ENCODE data around the gene ACKR3.

The ACKR3 gene

DNA sequence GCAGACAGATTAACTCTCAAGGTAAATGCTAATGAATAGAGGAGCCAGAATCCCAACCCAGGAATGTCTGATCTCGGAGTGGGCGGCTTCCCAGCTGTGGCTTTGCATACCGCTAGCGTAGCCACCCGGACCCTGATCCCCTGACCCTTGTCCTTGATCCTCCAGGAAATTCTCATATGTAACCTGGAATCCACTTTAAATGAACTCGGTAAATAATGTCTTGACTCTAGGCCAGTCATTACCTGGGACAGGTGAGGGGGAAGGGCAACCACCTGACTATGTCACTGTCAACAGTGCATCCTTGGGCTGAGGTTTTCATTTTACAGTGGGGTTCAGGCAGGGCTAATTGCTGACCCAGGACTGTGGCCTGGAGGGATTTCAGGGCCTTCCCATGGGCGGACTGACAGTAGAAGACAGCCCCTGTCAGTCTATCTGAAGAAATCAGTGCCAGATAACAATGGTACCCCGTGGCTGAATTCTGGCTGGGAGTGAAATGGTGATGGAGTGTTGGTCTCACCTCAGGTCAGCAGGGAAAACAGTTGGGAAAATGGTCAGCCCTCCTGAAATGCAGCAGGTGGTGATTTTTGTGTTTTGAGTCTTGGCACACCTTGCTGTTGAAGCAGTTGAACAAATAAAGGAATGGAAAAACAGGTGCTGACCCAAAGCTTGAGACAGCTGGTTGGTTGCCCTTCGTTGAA lies 9.6 kb downstream of the ACKR3 start:
- no peak overlapping the region for H2BK120ac ChIP-seq (ENCODE audit: low read depth, low read length)
- H2BK5ac ChIP-seq (ENCODE audit: low read length) = no peak overlapping the region
- peak overlapping the region; percentile 9 for H3K4ac ChIP-seq (ENCODE audit: low read depth, low read length)
- no peak overlapping the region for H3K9ac ChIP-seq (ENCODE audit: low read length)
- no peak overlapping the region for H4K5ac ChIP-seq (ENCODE audit: low read length)
- no peak overlapping the region for H3K4me2 ChIP-seq (ENCODE audit: low read length)
- H3K23ac ChIP-seq (ENCODE audit: low read length) = no peak overlapping the region
- peak overlapping the region; percentile 3 for H3K56ac ChIP-seq (ENCODE audit: low read length)
- H3K4me1 ChIP-seq (ENCODE audit: control insufficient read depth, low read depth, low read length) = peaks cover 5% of the 10 kb centered on the region
- H3K27ac ChIP-seq (ENCODE audit: low read depth, low read length) = no peak overlapping the region
- peaks cover 3% of the 10 kb centered on the region for H3K36me3 ChIP-seq (ENCODE audit: control insufficient read depth, insufficient read depth, low read length)
- H2BK15ac ChIP-seq (replicated peaks; ENCODE audit: low read depth) = no peak overlapping the region
- no CpG with 5 or more reads among the region's 9 CpGs for WGBS (ENCODE audit: extremely low coverage, insufficient coverage, low lambda C conversion rate)
- H3K79me2 ChIP-seq (ENCODE audit: control insufficient read depth, insufficient read depth, low read length) = no peaks in the 10 kb centered on the region
- DNase-seq = peak; percentile 51
- H3K27me3 ChIP-seq (ENCODE audit: insufficient read depth, low read length, poor library complexity) = no peaks in the 10 kb centered on the region
- no peak overlapping the region for H3K18ac ChIP-seq (ENCODE audit: low read length)
- no peak overlapping the region for H3K4me3 ChIP-seq (ENCODE audit: low read length)
- H2AK5ac ChIP-seq (ENCODE audit: low read length) = no peak overlapping the region
- H3K79me1 ChIP-seq (ENCODE audit: low read length) = no peaks in the 10 kb centered on the region
- H4K8ac ChIP-seq (ENCODE audit: low read depth, low read length) = no peak overlapping the region

GRCh38 chr2:236579746-236580315 lies 10.2 kb downstream of the ACKR3 start:
- Histone ChIP-seq H2BK120ac (ENCODE audit: low read depth, low read length) (no peak overlapping the region), H3K56ac (ENCODE audit: low read length) (no peak overlapping the region), H3K79me2 (ENCODE audit: control insufficient read depth, insufficient read depth, low read length) (no peaks in the 10 kb centered on the region), H3K27ac (ENCODE audit: low read depth, low read length) (no peak overlapping the region), H3K18ac (ENCODE audit: low read length) (no peak overlapping the region), H3K9ac (ENCODE audit: low read length) (no peak overlapping the region), H3K4me3 (ENCODE audit: low read length) (no peak overlapping the region), H3K79me1 (ENCODE audit: low read length) (no peaks in the 10 kb centered on the region), H3K36me3 (ENCODE audit: control insufficient read depth, insufficient read depth, low read length) (peaks cover 3% of the 10 kb centered on the region), H2AK5ac (ENCODE audit: low read length) (no peak overlapping the region), H3K4ac (ENCODE audit: low read depth, low read length) (no peak overlapping the region), H2BK15ac (replicated peaks; ENCODE audit: low read depth) (no peak overlapping the region), H3K4me1 (ENCODE audit: control insufficient read depth, low read depth, low read length) (peaks cover 5% of the 10 kb centered on the region), H2BK5ac (ENCODE audit: low read length) (no peak overlapping the region), H3K4me2 (ENCODE audit: low read length) (no peak overlapping the region), H4K5ac (ENCODE audit: low read length) (no peak overlapping the region), H3K23ac (ENCODE audit: low read length) (no peak overlapping the region), H3K27me3 (ENCODE audit: insufficient read depth, low read length, poor library complexity) (no peaks in the 10 kb centered on the region), H4K8ac (ENCODE audit: low read depth, low read length) (no peak overlapping the region)
- WGBS (ENCODE audit: extremely low coverage, insufficient coverage, low lambda C conversion rate) = no CpG with 5 or more reads among the region's 9 CpGs
- DNase-seq = no peak

- Histone ChIP-seq H4K5ac (ENCODE audit: low read length) (no peak overlapping the region), H3K4ac (ENCODE audit: low read depth, low read length) (no peak overlapping the region), H3K27me3 (ENCODE audit: insufficient read depth, low read length, poor library complexity) (no peaks in the 10 kb centered on the region), H3K4me2 (ENCODE audit: low read length) (no peak overlapping the region), H2BK15ac (replicated peaks; ENCODE audit: low read depth) (no peak overlapping the region), H2BK120ac (ENCODE audit: low read depth, low read length) (no peak overlapping the region), H4K8ac (ENCODE audit: low read depth, low read length) (no peak overlapping the region), H3K23ac (ENCODE audit: low read length) (no peak overlapping the region), H3K79me2 (ENCODE audit: control insufficient read depth, insufficient read depth, low read length) (no peaks in the 10 kb centered on the region), H3K27ac (ENCODE audit: low read depth, low read length) (no peak overlapping the region), H3K79me1 (ENCODE audit: low read length) (no peaks in the 10 kb centered on the region), H3K56ac (ENCODE audit: low read length) (no peak overlapping the region), H3K9ac (ENCODE audit: low read length) (no peak overlapping the region), H3K36me3 (ENCODE audit: control insufficient read depth, insufficient read depth, low read length) (peaks cover 3% of the 10 kb centered on the region), H2AK5ac (ENCODE audit: low read length) (no peak overlapping the region), H3K4me1 (ENCODE audit: control insufficient read depth, low read depth, low read length) (peaks cover 5% of the 10 kb centered on the region), H2BK5ac (ENCODE audit: low read length) (no peak overlapping the region), H3K4me3 (ENCODE audit: low read length) (no peak overlapping the region), H3K18ac (ENCODE audit: low read length) (no peak overlapping the region)
- no CpG with 5 or more reads among the region's 29 CpGs for WGBS (ENCODE audit: extremely low coverage, insufficient coverage, low lambda C conversion rate)
- no peak for DNase-seq
These were observed 11.2 kb downstream of the ACKR3 start for GRCh38 chr2:236580746-236581355.

DNA sequence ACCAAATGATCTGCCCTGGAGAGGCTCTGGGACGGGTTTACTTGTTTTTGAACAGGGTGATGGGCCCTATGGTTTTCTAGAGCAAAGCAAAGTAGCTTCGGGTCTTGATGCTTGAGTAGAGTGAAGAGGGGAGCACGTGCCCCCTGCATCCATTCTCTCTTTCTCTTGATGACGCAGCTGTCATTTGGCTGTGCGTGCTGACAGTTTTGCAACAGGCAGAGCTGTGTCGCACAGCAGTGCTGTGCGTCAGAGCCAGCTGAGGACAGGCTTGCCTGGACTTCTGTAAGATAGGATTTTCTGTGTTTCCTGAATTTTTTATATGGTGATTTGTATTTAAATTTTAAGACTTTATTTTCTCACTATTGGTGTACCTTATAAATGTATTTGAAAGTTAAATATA lies 11.9 kb downstream of the ACKR3 start:
- Histone ChIP-seq H3K79me1 (ENCODE audit: low read length) (no peaks in the 10 kb centered on the region), H4K5ac (ENCODE audit: low read length) (no peak overlapping the region), H3K36me3 (ENCODE audit: control insufficient read depth, insufficient read depth, low read length) (peaks cover 3% of the 10 kb centered on the region)

GRCh38 chr2:236582968-236583367 lies 13.3 kb downstream of the ACKR3 start:
- WGBS (ENCODE audit: extremely low coverage, insufficient coverage, low lambda C conversion rate) = no CpG with 5 or more reads among the region's 5 CpGs
- H3K4ac ChIP-seq (ENCODE audit: low read depth, low read length) = no peak overlapping the region
- no peak for DNase-seq

More for the DNA sequence above, 11.9 kb downstream of the ACKR3 start:
- Histone ChIP-seq H3K27me3 (ENCODE audit: insufficient read depth, low read length, poor library complexity) (no peaks in the 10 kb centered on the region), H3K56ac (ENCODE audit: low read length) (no peak overlapping the region), H3K27ac (ENCODE audit: low read depth, low read length) (no peak overlapping the region), H3K4me2 (ENCODE audit: low read length) (no peak overlapping the region), H3K18ac (ENCODE audit: low read length) (no peak overlapping the region), H3K4ac (ENCODE audit: low read depth, low read length) (no peak overlapping the region), H3K4me1 (ENCODE audit: control insufficient read depth, low read depth, low read length) (peaks cover 5% of the 10 kb centered on the region), H2BK5ac (ENCODE audit: low read length) (no peak overlapping the region), H2BK15ac (replicated peaks; ENCODE audit: low read depth) (no peak overlapping the region), H4K8ac (ENCODE audit: low read depth, low read length) (no peak overlapping the region), H3K4me3 (ENCODE audit: low read length) (no peak overlapping the region), H2BK120ac (ENCODE audit: low read depth, low read length) (no peak overlapping the region), H3K79me2 (ENCODE audit: control insufficient read depth, insufficient read depth, low read length) (no peaks in the 10 kb centered on the region), H3K9ac (ENCODE audit: low read length) (no peak overlapping the region), H3K23ac (ENCODE audit: low read length) (no peak overlapping the region), H2AK5ac (ENCODE audit: low read length) (no peak overlapping the region)
- no CpG with 5 or more reads among the region's 7 CpGs for WGBS (ENCODE audit: extremely low coverage, insufficient coverage, low lambda C conversion rate)
- DNase-seq = no peak

More at GRCh38 chr2:236582968-236583367, 13.3 kb downstream of the ACKR3 start:
- Histone ChIP-seq H3K23ac (ENCODE audit: low read length) (no peak overlapping the region), H3K18ac (ENCODE audit: low read length) (no peak overlapping the region), H3K79me2 (ENCODE audit: control insufficient read depth, insufficient read depth, low read length) (no peaks in the 10 kb centered on the region), H3K4me1 (ENCODE audit: control insufficient read depth, low read depth, low read length) (peaks cover 5% of the 10 kb centered on the region), H4K5ac (ENCODE audit: low read length) (no peak overlapping the region), H4K8ac (ENCODE audit: low read depth, low read length) (no peak overlapping the region), H3K4me2 (ENCODE audit: low read length) (no peak overlapping the region), H3K27me3 (ENCODE audit: insufficient read depth, low read length, poor library complexity) (no peaks in the 10 kb centered on the region), H3K9ac (ENCODE audit: low read length) (no peak overlapping the region), H2BK120ac (ENCODE audit: low read depth, low read length) (no peak overlapping the region), H3K27ac (ENCODE audit: low read depth, low read length) (no peak overlapping the region), H3K79me1 (ENCODE audit: low read length) (no peaks in the 10 kb centered on the region), H3K4me3 (ENCODE audit: low read length) (no peak overlapping the region), H3K56ac (ENCODE audit: low read length) (no peak overlapping the region), H2AK5ac (ENCODE audit: low read length) (no peak overlapping the region), H2BK15ac (replicated peaks; ENCODE audit: low read depth) (no peak overlapping the region), H3K36me3 (ENCODE audit: control insufficient read depth, insufficient read depth, low read length) (peaks cover 3% of the 10 kb centered on the region), H2BK5ac (ENCODE audit: low read length) (no peak overlapping the region)
